Endothelial cell (in vitro differentiated cells): ENCODE results near the gene FGF12. TPM values are rescaled to one million over a fixed set of nuclear protein-coding genes. Genes with fewer than 3 reads are reported as not detected.
A peak's percentile ranks its signal among the peaks of the same experiment; 100 is the strongest.

Source experiments
- DNase-seq: peaks from one replicate; pipeline ENCODE4 v3.0.0; 2021; ENCODE audit warnings: low spot score
- H3K27ac Mint-ChIP-seq: one replicate; pipeline ENCODE4 v1.8.0; 2021; ENCODE audit warnings: mixed read lengths, inconsistent platforms; ENCODE audit not compliant: unreplicated experiment
- H3K27me3 Mint-ChIP-seq: one replicate; pipeline ENCODE4 v1.8.0; 2021; ENCODE audit warnings: mild to moderate bottlenecking, moderate library complexity, mixed read lengths, inconsistent platforms; ENCODE audit not compliant: unreplicated experiment
- H3K36me3 Mint-ChIP-seq: one replicate; pipeline ENCODE4 v1.8.0; 2021; ENCODE audit warnings: mild to moderate bottlenecking, low read depth, mixed read lengths, inconsistent platforms; ENCODE audit not compliant: unreplicated experiment
- H3K4me1 Mint-ChIP-seq: one replicate; pipeline ENCODE4 v1.8.0; 2021; ENCODE audit warnings: mild to moderate bottlenecking, mixed read lengths, inconsistent platforms; ENCODE audit not compliant: unreplicated experiment
- H3K4me3 Mint-ChIP-seq: one replicate; pipeline ENCODE4 v1.8.0; 2021; ENCODE audit warnings: mild to moderate bottlenecking, mixed read lengths, inconsistent platforms; ENCODE audit not compliant: unreplicated experiment
- H3K9me3 Mint-ChIP-seq: one replicate; pipeline ENCODE4 v1.8.0; 2021; ENCODE audit warnings: mixed read lengths, inconsistent platforms; ENCODE audit not compliant: unreplicated experiment
- total RNA-seq: library from RNA; stranded (reverse); fragmentation: NEBNext Ultra II Directional; extraction: Animal tissue kit (Norgen Biotek cat#: 25700); gene quantifications from one replicate; pipeline ENCODE4 v1.2.1, GENCODE V29; 2021; ENCODE audit not compliant: unreplicated experiment
- TF ChIP-seq, protein P1 (sequence below): fragments of 200-600 bp; sonication (generic); IDR thresholded peaks from one replicate; pipeline ENCODE4 v1.5.0; 2021; ENCODE audit warnings: antibody characterized with exemption; ENCODE audit not compliant: unreplicated experiment

The FGF12 gene
- total RNA-seq, 1 donor from 2014 or later = 19.1 TPM

GRCh38 chr3:192496905-192497587 is 230.3 kb downstream of the FGF12 start:
- H3K4me1 Mint-ChIP-seq = peaks cover 13% of the 10 kb centered on the region
- no peak overlapping the region for H3K4me3 Mint-ChIP-seq

GRCh38 chr3:192494174-192494573 is 233.2 kb downstream of the FGF12 start:
- Mint-ChIP-seq H3K9me3 (no peaks in the 10 kb centered on the region), H3K36me3 (no peaks in the 10 kb centered on the region), H3K27me3 (no peaks in the 10 kb centered on the region), H3K27ac (peak overlapping the region; percentile 84), H3K4me3 (no peak overlapping the region), H3K4me1 (peaks cover 13% of the 10 kb centered on the region)
- TF ChIP-seq, protein P1, sequence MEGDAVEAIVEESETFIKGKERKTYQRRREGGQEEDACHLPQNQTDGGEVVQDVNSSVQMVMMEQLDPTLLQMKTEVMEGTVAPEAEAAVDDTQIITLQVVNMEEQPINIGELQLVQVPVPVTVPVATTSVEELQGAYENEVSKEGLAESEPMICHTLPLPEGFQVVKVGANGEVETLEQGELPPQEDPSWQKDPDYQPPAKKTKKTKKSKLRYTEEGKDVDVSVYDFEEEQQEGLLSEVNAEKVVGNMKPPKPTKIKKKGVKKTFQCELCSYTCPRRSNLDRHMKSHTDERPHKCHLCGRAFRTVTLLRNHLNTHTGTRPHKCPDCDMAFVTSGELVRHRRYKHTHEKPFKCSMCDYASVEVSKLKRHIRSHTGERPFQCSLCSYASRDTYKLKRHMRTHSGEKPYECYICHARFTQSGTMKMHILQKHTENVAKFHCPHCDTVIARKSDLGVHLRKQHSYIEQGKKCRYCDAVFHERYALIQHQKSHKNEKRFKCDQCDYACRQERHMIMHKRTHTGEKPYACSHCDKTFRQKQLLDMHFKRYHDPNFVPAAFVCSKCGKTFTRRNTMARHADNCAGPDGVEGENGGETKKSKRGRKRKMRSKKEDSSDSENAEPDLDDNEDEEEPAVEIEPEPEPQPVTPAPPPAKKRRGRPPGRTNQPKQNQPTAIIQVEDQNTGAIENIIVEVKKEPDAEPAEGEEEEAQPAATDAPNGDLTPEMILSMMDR = no peak
- DNase-seq = no peak

More at GRCh38 chr3:192496905-192497587, 230.3 kb downstream of the FGF12 start:
- Mint-ChIP-seq H3K36me3 (no peaks in the 10 kb centered on the region), H3K9me3 (no peaks in the 10 kb centered on the region), H3K27me3 (no peaks in the 10 kb centered on the region), H3K27ac (no peak overlapping the region)
- TF ChIP-seq, protein P1 = no peak
- no peak for DNase-seq

DNA sequence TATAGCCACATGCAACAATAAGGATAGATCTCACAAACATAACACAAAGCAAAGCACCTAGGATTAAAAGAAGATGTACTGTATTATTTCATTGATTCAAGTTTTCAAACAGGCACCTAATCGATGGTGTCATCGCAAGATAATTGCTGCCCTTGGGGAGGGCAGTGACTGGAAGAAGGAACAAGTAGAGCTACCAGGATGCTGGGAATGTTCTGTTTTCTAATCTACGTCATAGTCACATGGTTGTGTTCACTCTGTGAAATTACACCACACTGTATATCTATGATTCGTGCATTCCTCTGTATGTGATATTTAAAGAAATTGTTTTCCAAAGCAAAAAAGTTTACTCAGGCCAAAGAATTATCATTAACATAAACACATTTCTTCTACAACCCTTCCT is 236.6 kb downstream of the FGF12 start:
- H3K4me3 Mint-ChIP-seq = no peak overlapping the region
- no peak for DNase-seq
- no peaks in the 10 kb centered on the region for H3K27me3 Mint-ChIP-seq
- no peaks in the 10 kb centered on the region for H3K9me3 Mint-ChIP-seq
- no peak overlapping the region for H3K27ac Mint-ChIP-seq
- H3K36me3 Mint-ChIP-seq = no peaks in the 10 kb centered on the region
- peaks cover 13% of the 10 kb centered on the region for H3K4me1 Mint-ChIP-seq
- TF ChIP-seq, protein P1 = no peak

- Mint-ChIP-seq H3K9me3 (no peaks in the 10 kb centered on the region), H3K4me1 (peaks cover 13% of the 10 kb centered on the region), H3K27me3 (no peaks in the 10 kb centered on the region), H3K4me3 (no peak overlapping the region), H3K36me3 (no peaks in the 10 kb centered on the region), H3K27ac (no peak overlapping the region)
- TF ChIP-seq, protein P1 = no peak
- DNase-seq = no peak
Measured at GRCh38 chr3:192489579-192489978, 237.8 kb downstream of the FGF12 start.

GRCh38 chr3:192487033-192487432 is 240.3 kb downstream of the FGF12 start:
- TF ChIP-seq, protein P1 = no peak
- no peaks in the 10 kb centered on the region for H3K36me3 Mint-ChIP-seq
- H3K27ac Mint-ChIP-seq = no peak overlapping the region
- no peak overlapping the region for H3K4me3 Mint-ChIP-seq
- H3K9me3 Mint-ChIP-seq = no peaks in the 10 kb centered on the region
- no peak for DNase-seq
- H3K27me3 Mint-ChIP-seq = no peaks in the 10 kb centered on the region
- no peaks in the 10 kb centered on the region for H3K4me1 Mint-ChIP-seq
